Fibroblast of lung (primary cell): ENCODE measurements around the gene CALU. TPM values are rescaled to one million over a fixed set of nuclear protein-coding genes. Genes with fewer than 3 reads are reported as not detected.

ENCODE experiments used
- DNase-seq, 2 donors: peaks; one replicate each; pipeline versions ENCODE4 v3.0.0 to v3.0.0-alpha.2; 2010; ENCODE audit warnings: low read depth in 2 of 2
- H2AFZ ChIP-seq: 2 replicates; pipeline ENCODE4 v1.5.1; 2012; ENCODE audit warnings: low read length, control low read depth, inconsistent platforms
- H3K27ac ChIP-seq: 2 replicates; pipeline ENCODE4 v1.5.1; 2011; ENCODE audit warnings: low read length, control low read depth; ENCODE audit not compliant: insufficient read depth
- H3K27me3 ChIP-seq: 2 replicates; pipeline ENCODE4 v1.5.1; 2011; ENCODE audit warnings: mild to moderate bottlenecking, low read length; ENCODE audit not compliant: control insufficient read depth, insufficient read depth
- H3K36me3 ChIP-seq: 2 replicates; pipeline ENCODE4 v1.5.1; 2011; ENCODE audit warnings: low read length; ENCODE audit not compliant: control insufficient read depth, insufficient read depth
- H3K4me1 ChIP-seq: 2 replicates; pipeline ENCODE4 v1.5.1; 2011; ENCODE audit warnings: low read length; ENCODE audit not compliant: control insufficient read depth, insufficient read depth; ENCODE audit errors: extremely low read depth
- H3K4me2 ChIP-seq: 2 replicates; pipeline ENCODE4 v1.5.1; 2011; ENCODE audit warnings: low read length, control low read depth; ENCODE audit not compliant: insufficient read depth; ENCODE audit errors: extremely low read depth
- H3K4me3 ChIP-seq, 4 experiments: fragments of 200-600 bp in 1 of 4; sonication (generic) in 1 of 4; replicated peaks in 1 of 4; 2 replicates each; pipeline ENCODE4 v1.5.1; 2011 to 2016; ENCODE audit warnings: low read length in 4 of 4, low read depth in 3 of 4, mild to moderate bottlenecking in 3 of 4, control low read depth in 2 of 4, inconsistent platforms in 1 of 4, mixed read lengths in 1 of 4; ENCODE audit not compliant: insufficient read depth in 1 of 4; ENCODE audit errors: control extremely low read depth in 1 of 4
- H3K79me2 ChIP-seq: 2 replicates; pipeline ENCODE4 v1.5.1; 2012; ENCODE audit warnings: mild to moderate bottlenecking, low read length, inconsistent platforms; ENCODE audit not compliant: control insufficient read depth, insufficient read depth
- H3K9ac ChIP-seq: 2 replicates; pipeline ENCODE4 v1.5.1; 2011; ENCODE audit warnings: mild to moderate bottlenecking, low read length, control low read depth; ENCODE audit not compliant: insufficient read depth
- H3K9me3 ChIP-seq: 2 replicates; pipeline ENCODE4 v1.5.1; 2012; ENCODE audit warnings: low read depth, low read length; ENCODE audit not compliant: control insufficient read depth, insufficient read depth
- H4K20me1 ChIP-seq: 2 replicates; pipeline ENCODE4 v1.5.1; 2011; ENCODE audit warnings: low read length; ENCODE audit not compliant: control insufficient read depth, insufficient read depth; ENCODE audit errors: extremely low read depth
- CTCF ChIP-seq, 2 donors: IDR thresholded peaks in 1 of 2; conservative IDR thresholded peaks in 1 of 2; 1 replicate in 1 of 2; 2 replicates in 1 of 2; pipeline ENCODE4 v1.5.1; 2011 to 2012; ENCODE audit warnings: low read length in 2 of 2, control low read depth in 1 of 2, inconsistent platforms in 1 of 2, low read depth in 1 of 2, mild to moderate bottlenecking in 1 of 2
- EZH2 ChIP-seq: IDR thresholded peaks from 2 replicates; pipeline ENCODE4 v1.5.1; 2012; ENCODE audit warnings: low read length, control low read depth, mild to moderate bottlenecking; ENCODE audit errors: missing control alignments
- polyA plus RNA-seq, 2 donors: library from polyadenylated mRNA; depleted of rRNA in 1 of 2; stranded (reverse) in 1 of 2; unstranded in 1 of 2; fragments of >200 nt; gene quantifications; 2 replicates each; pipeline ENCODE4 v1.2.1, GENCODE V29; 2011 to 2012; ENCODE audit warnings: missing spikeins in 1 of 2
- total RNA-seq: library from RNA; depleted of rRNA; stranded (reverse); fragments of >200 nt; gene quantifications from 2 replicates; pipeline ENCODE4 v1.2.1, GENCODE V29; 2014

Gene CALU
- total and polyA plus RNA-seq, 2 donors (not counting 1 experiment from before 2014, with no cell fraction given) = 636 to 1,372 TPM

GRCh38 chr7:128728598-128728997 lies 10.6 kb upstream of the CALU start:
- Histone ChIP-seq H3K79me2 (no peaks in the 10 kb centered on the region), H3K4me3 (no peak overlapping the region), H3K9me3 (no peaks in the 10 kb centered on the region), H3K9ac (no peak overlapping the region), H3K4me1 (peaks cover 3% of the 10 kb centered on the region), H3K27ac (no peak overlapping the region), H2AFZ (no peak overlapping the region), H3K27me3 (peaks cover 2% of the 10 kb centered on the region), H3K36me3 (no peaks in the 10 kb centered on the region), H3K4me2 (peak overlapping the region; percentile 33), H4K20me1 (no peaks in the 10 kb centered on the region)
- DNase-seq = peak; percentile 37 to 73
- no peak for TF ChIP-seq EZH2
- no peak for TF ChIP-seq CTCF (conservative IDR thresholded peaks at IDR 0.05 in 1 of 2, IDR thresholded peaks at IDR 0.05 in 1 of 2; ENCODE audit: low read depth in 1 of 2, low read length in 2 of 2)

GRCh38 chr7:128729494-128729893 lies 9.7 kb upstream of the CALU start:
- no peak for DNase-seq
- Histone ChIP-seq H2AFZ (no peak overlapping the region), H3K4me3 (no peak overlapping the region), H3K27me3 (peaks cover 2% of the 10 kb centered on the region), H3K9me3 (no peaks in the 10 kb centered on the region), H3K4me2 (no peak overlapping the region), H3K36me3 (no peaks in the 10 kb centered on the region), H3K9ac (no peak overlapping the region), H3K27ac (no peak overlapping the region), H3K4me1 (peaks cover 3% of the 10 kb centered on the region), H4K20me1 (no peaks in the 10 kb centered on the region), H3K79me2 (no peaks in the 10 kb centered on the region)
- no peak for TF ChIP-seq CTCF (conservative IDR thresholded peaks at IDR 0.05 in 1 of 2, IDR thresholded peaks at IDR 0.05 in 1 of 2; ENCODE audit: low read depth in 1 of 2, low read length in 2 of 2)
- TF ChIP-seq EZH2 = no peak

GRCh38 chr7:128731184-128731583 lies 8.0 kb upstream of the CALU start:
- Histone ChIP-seq H3K4me1 (peaks cover 3% of the 10 kb centered on the region), H3K4me3 (no peak overlapping the region), H4K20me1 (no peaks in the 10 kb centered on the region), H2AFZ (no peak overlapping the region), H3K36me3 (no peaks in the 10 kb centered on the region), H3K27ac (no peak overlapping the region), H3K79me2 (no peaks in the 10 kb centered on the region), H3K9me3 (no peaks in the 10 kb centered on the region), H3K27me3 (no peaks in the 10 kb centered on the region), H3K4me2 (no peak overlapping the region), H3K9ac (no peak overlapping the region)
- TF ChIP-seq EZH2 (no peak), CTCF (conservative IDR thresholded peaks at IDR 0.05 in 1 of 2, IDR thresholded peaks at IDR 0.05 in 1 of 2; ENCODE audit: low read depth in 1 of 2, low read length in 2 of 2) (no peak)
- DNase-seq = no peak
